Activated CD8-positive, alpha-beta memory T cell treated with anti-CD3 and anti-CD28 coated beads, Interleukin-2, amount 50 U/mL, for 1 hour (primary cell): ENCODE results near the gene RAPGEF5.

Experiments used
- DNase-seq: peaks from one replicate; pipeline ENCODE4 v3.0.0-alpha.2; 2020; ENCODE audit errors: extremely low read depth

The RAPGEF5 gene

GRCh38 chr7:22219739-22220493 is 137.0 kb downstream of the RAPGEF5 start:
- no peak for DNase-seq

GRCh38 chr7:22219036-22219435 is 137.9 kb downstream of the RAPGEF5 start:
- DNase-seq = no peak

GRCh38 chr7:22216832-22217475 is 140.0 kb downstream of the RAPGEF5 start:
- DNase-seq = no peak

GRCh38 chr7:22216309-22216708 is 140.6 kb downstream of the RAPGEF5 start:
- DNase-seq = no peak

- DNase-seq = no peak
Observed at GRCh38 chr7:22214000-22214399, 143.0 kb downstream of the RAPGEF5 start.

GRCh38 chr7:22213081-22213480 is 143.9 kb downstream of the RAPGEF5 start:
- no peak for DNase-seq

- DNase-seq = no peak
Observed at GRCh38 chr7:22210967-22211366, 146.0 kb downstream of the RAPGEF5 start.

GRCh38 chr7:22210355-22210754 is 146.6 kb downstream of the RAPGEF5 start:
- no peak for DNase-seq

GRCh38 chr7:22208799-22209198 is 148.2 kb downstream of the RAPGEF5 start:
- DNase-seq = no peak

GRCh38 chr7:22207724-22208225 is 149.2 kb downstream of the RAPGEF5 start:
- DNase-seq = no peak

- no peak for DNase-seq
Observed at GRCh38 chr7:22205631-22206030, 151.3 kb downstream of the RAPGEF5 start.

- no peak for DNase-seq
Observed at GRCh38 chr7:22204312-22204711, 152.6 kb downstream of the RAPGEF5 start.

- DNase-seq = no peak
Observed at GRCh38 chr7:22202141-22202540, 154.8 kb downstream of the RAPGEF5 start.

- no peak for DNase-seq
Observed at GRCh38 chr7:22201186-22201880, 155.6 kb downstream of the RAPGEF5 start.

GRCh38 chr7:22200777-22201176 is 156.2 kb downstream of the RAPGEF5 start:
- no peak for DNase-seq

GRCh38 chr7:22200238-22200637 is 156.7 kb downstream of the RAPGEF5 start:
- no peak for DNase-seq

GRCh38 chr7:22197376-22197775 is 159.6 kb downstream of the RAPGEF5 start:
- no peak for DNase-seq

GRCh38 chr7:22196429-22196828 is 160.5 kb downstream of the RAPGEF5 start:
- DNase-seq = no peak

- DNase-seq = no peak
Observed at GRCh38 chr7:22195397-22196172, 161.4 kb downstream of the RAPGEF5 start.

- no peak for DNase-seq
Observed at GRCh38 chr7:22194658-22195273, 162.2 kb downstream of the RAPGEF5 start.

- no peak for DNase-seq
Observed at GRCh38 chr7:22193450-22193983, 163.4 kb downstream of the RAPGEF5 start.
